GM21825 (cell line): ENCODE results near the gene ANKRD23.
"Not testable (repeated sequence)": the region's sequence is repeated elsewhere in the genome, so short reads cannot be mapped to it uniquely, and the experiment has no call there.

Experiments
- ATAC-seq: cut with Tn5 transposase; IDR thresholded peaks from one replicate; pipeline ENCODE4 v1.9.1; 2021; ENCODE audit warnings: mild to moderate bottlenecking, moderate library complexity; ENCODE audit not compliant: unreplicated experiment

ANKRD23 gene

DNA sequence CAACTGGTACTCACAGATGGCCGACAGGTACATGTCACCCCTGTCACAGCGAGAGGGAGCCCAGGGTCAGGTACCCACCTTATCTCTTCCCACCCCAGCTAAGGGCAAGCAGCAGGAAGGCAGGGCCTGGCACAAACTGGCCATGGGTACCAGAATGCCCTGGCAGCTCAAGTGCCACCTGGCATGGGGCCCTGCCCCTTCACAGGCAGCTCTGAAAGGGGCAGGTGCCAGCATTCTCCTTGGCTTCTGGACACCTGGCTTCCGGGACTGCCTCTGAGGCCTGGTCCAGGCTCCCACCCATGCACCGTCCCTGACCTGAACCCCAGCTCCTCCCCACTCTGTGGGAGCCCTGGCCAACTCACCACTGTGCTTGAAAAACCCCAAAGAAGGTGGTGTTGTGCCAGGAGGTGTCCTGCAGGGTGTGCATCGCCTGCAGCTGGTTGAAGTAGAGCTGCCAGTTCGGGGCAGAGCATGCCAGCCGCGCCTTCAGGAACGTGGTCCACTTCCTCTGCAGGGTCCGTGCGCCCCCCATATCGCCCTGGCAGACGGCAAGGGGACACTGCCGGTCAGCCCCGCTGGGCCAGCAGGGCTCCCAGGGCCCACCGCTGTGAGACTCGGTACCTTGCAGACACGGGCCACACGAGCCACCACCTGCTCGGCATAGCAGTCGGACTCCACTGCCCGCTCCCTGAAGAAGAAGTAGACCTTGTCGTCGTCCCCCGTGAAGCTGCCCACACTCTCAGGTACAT, 20.7 kb upstream of the ANKRD23 start:
- ATAC-seq, result no peak

DNA sequence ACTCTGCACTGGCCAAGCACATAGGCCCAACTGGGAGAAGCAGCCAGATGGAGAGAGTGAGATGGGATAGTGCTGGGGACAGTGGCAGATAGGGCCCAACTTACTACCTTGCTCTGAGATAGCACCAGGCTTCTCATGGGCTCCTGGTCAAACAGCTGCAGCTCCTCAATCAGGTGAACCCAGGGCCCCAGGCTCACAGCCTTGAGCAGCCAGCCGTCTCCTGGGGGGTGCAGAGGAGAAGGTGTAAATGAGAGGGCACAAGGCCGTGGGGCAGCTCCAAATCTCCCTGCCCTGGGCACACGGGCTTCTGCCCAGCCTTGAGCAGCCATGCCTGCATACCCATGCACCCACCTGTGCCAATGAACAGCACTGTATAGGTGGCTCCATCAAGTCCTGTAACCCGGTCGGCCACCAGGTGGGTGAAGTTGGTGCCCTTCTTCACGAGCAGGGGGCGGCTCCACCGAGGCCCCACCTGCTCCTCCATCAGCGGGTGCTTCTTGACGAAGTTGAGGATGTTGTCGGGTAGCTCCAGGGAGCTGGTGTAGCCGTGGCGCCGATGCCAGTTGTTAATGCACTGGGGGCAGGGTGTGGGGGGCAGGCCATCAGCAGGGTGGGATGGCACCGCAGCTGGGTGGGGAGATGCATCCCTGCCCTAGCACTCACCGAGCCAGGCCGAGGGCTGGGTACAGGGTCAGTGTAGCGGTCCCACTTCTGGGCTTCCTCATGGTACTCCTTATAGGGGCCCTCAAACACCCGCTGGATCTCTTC, 19.9 kb upstream of the ANKRD23 start:
- no peak for ATAC-seq

DNA sequence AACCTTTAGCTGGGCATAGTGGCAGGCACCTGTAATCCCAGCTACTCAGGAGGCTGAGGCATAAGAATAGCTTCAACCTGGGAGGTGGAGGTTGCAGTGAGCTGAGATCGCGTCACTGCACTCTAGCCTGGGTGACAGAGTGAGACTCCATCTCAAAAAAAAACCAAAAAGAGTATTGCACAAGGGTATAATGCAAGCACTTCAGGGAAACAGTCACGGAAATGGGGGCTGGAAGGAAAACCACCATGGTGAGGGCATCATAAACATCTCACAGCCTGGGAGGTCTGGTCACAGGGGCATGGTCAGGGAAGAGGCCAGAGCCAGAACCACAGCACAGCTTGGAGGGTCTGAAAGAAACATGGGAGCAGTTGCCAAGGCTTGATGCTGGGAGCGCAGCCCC, 19.2 kb upstream of the ANKRD23 start:
- ATAC-seq, result not testable (repeated sequence)

DNA sequence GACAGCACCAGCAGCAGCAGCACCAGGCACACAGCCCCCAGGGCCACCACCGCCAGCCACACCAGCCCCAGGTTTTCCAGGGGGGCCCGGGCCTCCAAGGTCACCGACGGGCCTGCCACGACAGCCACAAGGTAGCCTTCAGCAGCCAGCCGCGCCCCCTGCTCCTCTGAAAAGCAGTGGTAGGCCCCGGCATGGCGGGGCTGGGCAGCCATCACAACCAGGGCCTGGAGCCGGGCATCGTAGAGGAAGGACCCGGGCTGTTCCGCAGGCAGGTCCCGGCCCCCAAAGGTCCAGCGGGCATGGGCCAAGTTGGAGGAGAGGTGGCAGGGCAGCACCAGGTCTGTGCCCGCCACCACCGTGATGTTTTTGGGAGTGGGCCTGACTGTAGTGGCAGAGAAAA, 17.3 kb upstream of the ANKRD23 start:
- no peak for ATAC-seq

DNA sequence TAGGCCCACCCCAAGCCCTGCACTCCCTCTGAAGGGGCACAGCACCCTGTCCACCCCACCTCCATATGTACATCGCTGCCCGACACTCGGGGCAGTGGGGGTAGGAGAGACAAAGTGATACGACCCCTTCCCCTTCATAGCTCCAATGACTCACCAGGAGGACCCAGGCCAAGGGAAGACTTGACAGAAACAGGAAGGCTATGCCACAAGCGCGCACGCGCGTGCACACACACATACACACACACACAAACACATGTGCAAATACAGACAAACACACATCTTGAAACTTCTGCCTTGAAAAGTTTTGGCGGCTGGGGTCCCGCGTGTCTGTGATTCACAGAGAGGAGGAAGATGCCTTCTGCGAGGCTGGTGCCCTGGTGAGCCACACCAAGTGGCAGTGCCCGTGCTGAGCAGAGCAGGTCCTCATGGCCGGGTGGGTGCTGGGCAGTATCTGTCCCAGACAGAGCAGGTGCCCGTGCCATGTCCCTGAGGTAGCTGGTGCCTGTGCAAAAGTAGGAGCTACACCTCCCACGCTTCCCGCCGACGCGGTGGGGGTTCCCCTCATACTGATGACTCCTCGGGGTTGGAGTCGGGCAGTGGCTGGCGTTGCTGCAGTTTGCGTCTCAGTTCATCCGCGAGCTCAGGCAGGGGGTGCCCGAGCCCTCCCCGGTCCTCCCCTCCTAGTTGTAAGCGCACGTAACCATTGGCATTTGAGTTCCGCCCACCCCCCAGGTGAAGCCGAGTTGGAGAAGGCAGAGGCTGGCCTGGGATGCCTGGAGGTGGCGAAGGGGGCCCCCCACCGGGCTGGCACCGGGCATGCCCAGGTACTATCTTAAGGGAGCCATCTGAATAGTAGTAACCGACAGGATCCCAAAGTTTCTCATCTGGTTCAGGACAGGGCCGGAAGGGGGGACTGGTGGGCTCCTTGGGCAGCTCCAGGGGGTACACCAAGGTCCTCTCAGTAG, 16.5 kb upstream of the ANKRD23 start:
- ATAC-seq, result no peak

DNA sequence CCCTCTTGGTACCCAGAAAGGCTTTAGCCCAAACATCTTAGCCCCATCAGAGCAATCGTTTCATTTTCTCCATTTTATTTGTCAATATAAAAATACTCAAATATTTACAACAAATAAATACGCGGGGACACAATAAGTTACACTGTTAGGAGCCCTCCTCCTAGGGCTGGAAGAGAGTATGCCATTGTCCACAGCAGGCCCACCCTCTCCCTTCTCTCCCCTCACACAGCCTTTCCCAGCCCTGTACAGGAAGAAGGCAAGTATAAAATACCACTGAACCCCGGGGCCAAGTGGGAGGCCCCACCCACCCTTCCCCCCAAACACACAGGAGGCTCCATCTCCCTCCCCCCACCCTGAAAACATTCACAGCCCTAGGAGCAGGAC, 15.9 kb upstream of the ANKRD23 start:
- no peak for ATAC-seq

DNA sequence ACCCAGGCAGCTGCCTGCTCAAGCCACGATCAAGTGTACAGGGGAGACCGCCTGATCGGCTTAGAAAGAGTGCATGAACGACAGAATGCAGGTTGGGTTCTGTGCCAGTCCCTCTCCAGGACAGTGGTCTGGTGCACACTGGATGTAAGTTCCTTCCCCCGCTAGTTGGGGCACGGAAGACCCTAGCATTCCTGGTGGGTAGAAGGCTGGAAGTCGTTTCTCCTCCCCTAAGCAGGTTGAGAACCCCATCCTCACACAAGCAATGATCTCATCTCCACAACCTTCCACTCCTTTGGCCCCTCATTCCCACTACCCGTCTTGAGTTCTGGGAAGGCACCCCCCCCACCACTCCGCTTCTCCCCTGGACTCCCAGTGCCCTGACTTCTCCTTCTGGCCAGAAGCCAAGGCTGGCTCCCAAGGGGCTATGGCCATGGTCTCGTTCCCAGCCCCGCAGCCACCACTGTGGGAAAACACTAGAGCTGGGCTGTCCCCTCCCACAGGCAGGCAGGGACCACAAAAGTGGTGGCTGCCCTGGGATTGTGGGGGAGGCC, 15.4 kb upstream of the ANKRD23 start:
- ATAC-seq, result no peak

DNA sequence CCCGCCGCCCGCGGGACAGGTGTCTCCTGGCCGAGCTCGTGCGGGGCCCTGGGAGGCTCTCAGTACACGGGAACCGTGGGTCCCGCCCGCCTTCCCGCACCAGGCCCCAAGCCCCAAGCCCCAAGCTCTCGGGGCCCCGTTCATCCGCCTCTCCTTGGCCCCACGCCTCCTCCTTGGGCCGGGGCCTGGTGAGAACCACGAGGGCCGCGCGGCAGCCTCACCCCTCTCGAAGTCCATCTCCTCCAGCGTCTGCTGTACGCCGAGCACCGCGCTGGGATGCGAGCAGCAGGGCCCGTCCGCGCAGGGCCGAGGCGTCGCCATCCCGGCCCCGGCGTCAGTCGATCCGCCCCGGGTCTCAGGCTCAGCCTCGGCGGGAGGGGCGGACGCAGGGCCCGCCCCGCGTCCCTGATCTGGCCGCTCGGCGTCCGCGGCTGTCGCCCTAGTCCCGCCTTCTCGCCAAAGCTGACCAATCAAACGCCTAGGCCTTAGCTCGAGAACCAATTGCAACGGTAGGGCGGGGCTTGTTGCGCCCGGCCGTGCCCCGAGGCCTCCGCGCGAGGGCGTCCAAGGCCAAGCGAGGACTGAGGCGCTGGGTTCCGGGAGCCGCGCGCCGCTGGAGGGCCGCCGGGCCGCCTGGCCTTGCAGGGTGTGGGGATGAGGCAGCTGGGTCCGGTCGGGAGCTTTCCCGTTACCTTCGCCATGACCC, 14.0 kb upstream of the ANKRD23 start, which contains the start of gene ANKRD39:
Gene ANKRD39, minus strand, starts transcription at position 350 of the 706 bp plus-strand sequence. Its CDS starts 29 bp downstream, at position 321.
- peak; percentile 90 for ATAC-seq

DNA sequence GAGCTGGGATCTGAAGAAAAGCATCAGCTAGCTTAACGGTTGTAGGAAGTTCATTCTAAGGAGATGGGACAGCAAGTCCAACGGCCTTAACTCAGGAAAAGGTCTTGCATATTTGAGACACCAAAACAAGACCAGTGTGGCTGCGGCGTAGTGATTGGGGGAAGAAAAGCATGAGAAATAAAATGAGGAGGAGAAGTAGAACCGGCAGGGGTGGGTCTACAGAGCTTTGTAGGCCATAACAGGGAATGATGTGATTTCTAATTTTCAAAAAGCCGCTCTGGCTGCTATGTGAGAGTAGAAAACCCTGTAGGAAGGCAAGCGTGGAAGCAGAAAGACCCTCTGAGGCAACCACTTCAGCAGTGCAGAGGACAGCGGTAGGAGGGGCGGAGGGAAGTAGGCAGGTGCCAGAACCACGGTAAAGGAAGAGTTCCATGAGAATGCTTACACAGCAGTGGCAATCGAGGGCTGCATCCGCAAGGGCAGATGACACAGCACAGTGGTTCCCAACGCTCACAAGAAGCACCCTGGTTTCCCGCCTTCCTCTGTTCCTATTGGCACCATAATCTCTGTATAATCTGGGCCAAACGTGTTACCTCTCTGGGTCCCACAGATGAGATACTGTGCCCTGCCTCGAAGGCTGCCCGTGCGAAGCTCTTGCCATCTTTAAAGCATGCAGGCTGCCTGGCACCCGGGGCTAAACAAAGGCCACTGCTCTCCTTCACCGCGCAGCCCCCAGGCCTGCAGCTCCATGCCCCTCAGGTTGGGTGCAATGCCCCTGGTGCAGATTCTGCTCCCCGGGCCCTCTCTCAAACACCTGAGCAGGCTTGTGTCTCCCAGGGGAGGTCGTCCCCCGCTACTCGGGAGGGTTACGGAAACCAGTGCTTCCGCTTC, 13.2 kb upstream of the ANKRD23 start:
- no peak for ATAC-seq

DNA sequence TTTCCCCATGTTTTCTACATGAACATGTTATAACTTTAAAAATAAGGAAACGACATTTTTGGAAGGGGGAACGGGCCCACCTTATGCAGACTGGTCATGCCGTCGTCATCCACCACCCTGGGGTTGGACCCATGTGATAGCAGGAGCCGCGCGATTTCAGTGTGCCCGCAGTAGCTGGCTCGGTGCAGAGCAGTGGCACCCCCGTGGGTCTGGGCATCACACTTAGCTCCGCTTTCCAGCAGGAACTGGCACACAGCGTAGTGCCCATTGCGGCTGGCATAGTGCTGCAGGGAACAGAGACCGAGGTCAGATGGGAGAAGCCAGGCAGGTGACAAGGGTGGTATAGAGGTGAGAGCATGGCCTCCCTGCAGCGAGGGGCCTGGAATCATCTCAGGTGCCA, 9.5 kb upstream of the ANKRD23 start:
- no peak for ATAC-seq

DNA sequence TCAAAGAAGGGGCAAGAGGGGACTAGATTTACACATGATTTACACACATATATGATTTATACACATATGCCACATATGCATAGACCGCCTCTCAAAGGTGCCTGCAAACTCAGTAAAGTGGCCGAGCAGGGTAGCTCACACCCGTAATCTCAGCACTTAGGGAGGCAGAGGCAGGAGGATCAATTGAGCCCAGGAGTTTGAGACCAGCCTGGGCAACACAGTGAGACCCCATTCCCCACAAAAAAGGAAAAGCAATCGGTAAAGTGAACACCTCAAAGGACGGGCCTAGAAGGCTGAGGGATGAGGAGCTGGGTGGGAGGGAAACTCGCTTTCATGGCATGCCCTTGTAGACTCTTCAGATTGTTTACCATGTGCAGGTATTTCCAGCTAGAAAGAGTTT, 8.8 kb upstream of the ANKRD23 start:
- ATAC-seq, result no peak

DNA sequence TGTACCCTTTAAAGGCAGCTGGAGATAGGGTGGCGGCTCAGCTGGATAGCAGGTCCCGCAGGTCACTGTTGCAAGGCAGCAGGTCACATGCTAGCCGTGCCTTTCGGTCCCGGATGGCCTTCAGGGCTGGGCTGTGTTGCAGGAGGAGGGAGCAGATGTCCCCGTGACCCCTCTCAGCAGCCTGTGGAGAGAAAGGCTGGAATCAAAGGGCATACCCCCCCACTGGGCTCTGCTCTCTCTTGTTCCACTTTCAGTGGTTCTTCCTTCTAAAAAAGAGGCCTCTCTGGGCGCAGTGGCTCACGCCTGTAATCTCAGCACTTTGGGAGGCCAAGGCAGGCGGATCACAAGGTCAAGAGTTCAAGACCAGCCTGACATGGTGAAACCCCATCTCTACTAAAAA, 4.4 kb upstream of the ANKRD23 start:
- no peak for ATAC-seq

DNA sequence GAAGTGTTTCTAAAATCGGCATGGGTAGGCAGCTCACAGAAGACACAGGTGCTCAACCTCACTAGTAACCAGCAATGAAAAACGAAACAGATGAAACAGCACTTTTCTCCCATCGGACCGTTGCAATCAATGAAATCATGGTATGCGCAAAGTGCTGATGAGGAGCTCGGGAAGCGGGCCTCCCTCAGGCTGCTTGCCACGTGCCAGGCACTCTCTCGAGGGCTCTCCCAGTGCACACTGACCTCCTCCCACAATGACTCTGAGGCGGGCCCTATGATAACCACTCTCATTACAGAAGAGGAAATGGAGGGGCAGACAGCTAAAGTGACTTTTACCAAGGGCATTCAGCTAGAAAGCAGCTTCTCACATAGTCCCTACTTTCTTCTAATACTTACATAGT, 3.8 kb upstream of the ANKRD23 start:
- ATAC-seq, result no peak

DNA sequence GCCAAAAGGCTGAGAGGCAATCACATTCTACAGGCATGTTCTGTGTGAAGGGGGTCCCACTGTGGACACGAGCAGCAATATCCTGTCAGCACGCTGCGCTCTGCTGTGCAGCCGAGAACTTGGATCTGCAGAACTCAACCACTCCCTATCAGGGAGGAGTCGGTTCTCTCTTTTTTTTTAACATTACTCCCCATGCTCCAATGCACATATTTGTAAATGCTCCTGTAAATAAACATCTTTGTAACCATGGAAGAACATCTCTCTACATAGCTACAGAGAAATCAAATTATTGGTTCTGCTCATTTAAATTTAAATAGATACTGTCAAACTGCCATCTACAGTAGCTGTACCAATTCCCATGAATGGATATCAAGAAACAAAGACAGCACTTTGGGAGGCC, 3.0 kb upstream of the ANKRD23 start:
- no peak for ATAC-seq

DNA sequence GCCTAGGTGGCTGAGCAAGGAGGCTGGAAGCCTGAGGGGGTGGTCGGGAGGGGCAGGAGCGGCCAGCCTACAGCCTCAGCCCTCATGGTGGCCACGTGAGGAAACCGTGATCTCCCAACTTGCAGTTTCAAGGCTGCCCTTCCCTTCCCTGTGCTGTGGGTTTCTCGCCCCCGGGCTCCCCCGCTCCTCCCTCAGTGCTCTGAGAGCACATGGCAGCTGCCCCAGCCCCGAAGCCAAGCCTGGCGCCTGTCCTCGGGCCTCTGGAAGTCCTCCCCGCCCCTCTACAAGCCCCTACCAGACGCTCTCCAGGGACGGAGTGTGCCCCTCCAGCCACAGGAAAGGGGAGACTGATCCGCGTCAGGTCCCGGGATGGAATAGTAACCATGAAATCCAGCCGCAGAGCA, 586 bp upstream of the ANKRD23 start:
- no peak for ATAC-seq

DNA sequence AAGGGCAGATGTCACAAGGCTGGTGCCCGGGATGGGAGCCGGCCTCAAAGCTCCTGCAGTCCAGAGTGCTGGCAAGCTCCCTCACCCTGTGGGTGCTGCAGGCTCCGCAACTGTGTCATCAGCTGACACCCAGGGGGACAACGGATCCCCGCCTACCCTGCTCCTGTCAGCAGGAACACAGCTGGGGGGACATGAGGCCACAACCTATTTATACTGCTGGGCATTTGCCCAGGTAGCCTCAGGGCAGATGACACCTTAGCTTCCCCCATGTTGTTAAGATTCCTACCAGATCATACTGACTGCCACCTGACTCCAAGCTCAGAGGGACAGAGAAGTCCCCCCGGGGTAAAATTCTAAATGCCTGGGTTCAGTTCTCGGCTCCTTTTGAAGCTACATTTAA, 1.2 kb downstream of the ANKRD23 start:
- ATAC-seq, result no peak

DNA sequence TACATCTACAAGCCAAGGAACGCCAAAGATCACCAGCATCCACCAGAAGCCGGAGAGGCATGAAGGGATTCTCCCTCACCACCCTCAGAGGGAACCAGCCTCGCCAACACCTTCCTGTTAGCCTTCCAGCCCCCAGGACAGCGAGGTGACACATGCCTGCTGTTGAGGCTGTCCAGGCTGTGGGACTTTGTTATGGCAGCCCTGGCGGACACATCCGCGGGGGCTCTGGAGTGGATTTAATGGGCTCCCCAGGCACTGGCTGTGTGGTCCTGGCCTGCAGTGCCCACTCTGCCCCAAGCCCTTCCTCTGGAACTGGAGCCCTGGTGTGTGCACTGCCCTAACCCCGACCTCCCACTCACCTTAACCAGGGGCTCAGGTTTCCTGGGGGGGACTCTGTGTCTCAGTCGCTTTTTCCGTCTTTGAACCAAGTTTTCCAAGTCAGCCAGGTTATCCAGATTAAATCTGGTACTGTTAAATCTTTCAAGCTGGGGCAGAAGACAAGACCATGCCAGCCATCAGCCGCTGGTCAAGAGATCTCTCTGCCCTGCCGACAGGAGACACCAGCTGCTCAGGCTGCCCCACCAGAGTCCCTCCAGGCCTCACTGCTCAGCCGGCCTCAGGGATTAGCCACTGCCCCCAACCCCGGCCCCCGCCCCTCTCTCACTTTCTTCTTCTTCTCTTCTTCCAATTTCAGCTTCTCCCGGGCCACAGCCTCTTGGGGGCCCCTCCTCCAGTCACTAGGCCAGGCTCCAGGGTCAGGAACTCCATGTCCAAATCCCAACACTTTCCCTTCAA, 1.9 kb downstream of the ANKRD23 start:
- ATAC-seq, result no peak
